Measurements from ENCODE around the gene CHN2.
A peak's percentile ranks its signal among the peaks of the same experiment; 100 is the strongest.

CHN2 gene

DNA sequence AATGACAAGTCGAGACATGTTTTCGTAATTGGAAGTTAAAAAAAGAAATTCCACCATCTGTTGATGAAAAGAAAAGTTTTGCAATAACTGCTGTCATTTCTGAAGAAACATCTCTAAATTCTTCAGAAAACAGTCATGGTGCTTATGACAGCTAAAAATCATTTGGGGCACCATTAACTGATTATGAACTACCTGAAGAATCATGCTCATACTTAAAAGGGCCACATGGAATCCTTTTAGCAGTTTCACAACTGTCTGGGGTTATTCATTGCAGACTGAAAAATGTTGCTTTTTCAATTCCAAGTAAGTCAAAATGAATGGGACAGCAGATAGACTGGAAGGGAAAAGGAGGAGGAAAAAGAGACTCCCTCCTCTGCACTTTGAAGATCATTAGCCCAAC, 134.2 kb downstream of the CHN2 start:
- no peaks in the 10 kb centered on the region for H3K36me3 ChIP-seq (ENCODE audit: control insufficient read depth, insufficient read depth, low read length)
- H3K9me3 ChIP-seq (ENCODE audit: control insufficient read depth, low read length) = no peaks in the 10 kb centered on the region
- no peak overlapping the region for H3K27ac ChIP-seq (ENCODE audit: insufficient read depth, low read length, poor library complexity, severe bottlenecking)
- DNase-seq = no peak
- no peaks in the 10 kb centered on the region for H3K4me1 ChIP-seq (ENCODE audit: control insufficient read depth, insufficient read depth, low read length, poor library complexity, severe bottlenecking)
- no peaks in the 10 kb centered on the region for H3K27me3 ChIP-seq (replicated peaks; ENCODE audit: control insufficient read depth, insufficient read depth, low read length, poor library complexity, severe bottlenecking)
- H3K4me3 ChIP-seq (ENCODE audit: insufficient read depth, low read depth, low read length, poor library complexity, severe bottlenecking) = no peak overlapping the region

DNA sequence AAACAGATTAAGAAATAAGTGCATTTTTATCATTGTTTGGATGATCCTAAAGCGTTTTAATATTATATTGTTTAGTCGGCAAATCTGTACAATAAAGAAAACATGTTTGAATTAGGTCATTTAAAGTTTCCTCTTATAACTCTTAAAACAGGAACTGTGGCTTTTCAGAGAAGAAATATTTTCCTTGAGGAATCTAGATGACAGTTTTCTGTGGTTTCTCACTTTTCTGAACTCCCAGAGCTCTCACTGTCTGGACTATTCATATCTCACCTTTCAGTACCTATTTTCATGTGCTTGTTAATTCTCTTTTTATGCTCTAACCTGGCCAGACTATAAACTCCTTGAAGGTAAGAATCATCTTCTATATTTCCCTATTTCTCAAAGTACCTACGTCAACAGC, 135.1 kb downstream of the CHN2 start:
- Histone ChIP-seq H3K9me3 (ENCODE audit: control insufficient read depth, low read length) (no peaks in the 10 kb centered on the region), H3K36me3 (ENCODE audit: control insufficient read depth, insufficient read depth, low read length) (no peaks in the 10 kb centered on the region), H3K27me3 (replicated peaks; ENCODE audit: control insufficient read depth, insufficient read depth, low read length, poor library complexity, severe bottlenecking) (no peaks in the 10 kb centered on the region), H3K4me1 (ENCODE audit: control insufficient read depth, insufficient read depth, low read length, poor library complexity, severe bottlenecking) (no peaks in the 10 kb centered on the region), H3K4me3 (ENCODE audit: insufficient read depth, low read depth, low read length, poor library complexity, severe bottlenecking) (no peak overlapping the region), H3K27ac (ENCODE audit: insufficient read depth, low read length, poor library complexity, severe bottlenecking) (no peak overlapping the region)
- DNase-seq = no peak

DNA sequence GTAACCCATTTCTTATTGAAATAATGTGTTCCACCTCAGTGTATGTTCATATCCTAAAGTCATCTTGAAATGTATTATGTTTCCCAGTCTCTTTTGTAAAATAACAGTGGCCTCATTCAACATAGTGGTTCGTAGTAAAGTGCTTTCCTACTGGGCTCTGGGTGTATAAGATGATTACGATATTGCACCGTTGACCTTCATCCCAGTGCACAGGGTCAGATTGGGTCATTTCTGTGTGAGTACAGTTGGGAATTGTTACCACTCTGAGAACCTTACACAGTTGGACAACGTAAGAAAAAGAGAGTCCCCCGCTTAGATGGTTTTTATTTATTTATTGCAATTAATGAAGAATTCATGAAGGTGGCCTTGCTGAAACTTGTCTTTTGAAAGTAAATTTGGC, 135.6 kb downstream of the CHN2 start:
- H3K27me3 ChIP-seq (replicated peaks; ENCODE audit: control insufficient read depth, insufficient read depth, low read length, poor library complexity, severe bottlenecking) = no peaks in the 10 kb centered on the region
- no peaks in the 10 kb centered on the region for H3K36me3 ChIP-seq (ENCODE audit: control insufficient read depth, insufficient read depth, low read length)
- no peak overlapping the region for H3K4me3 ChIP-seq (ENCODE audit: insufficient read depth, low read depth, low read length, poor library complexity, severe bottlenecking)
- H3K4me1 ChIP-seq (ENCODE audit: control insufficient read depth, insufficient read depth, low read length, poor library complexity, severe bottlenecking) = no peaks in the 10 kb centered on the region
- no peak for DNase-seq
- no peaks in the 10 kb centered on the region for H3K9me3 ChIP-seq (ENCODE audit: control insufficient read depth, low read length)
- no peak overlapping the region for H3K27ac ChIP-seq (ENCODE audit: insufficient read depth, low read length, poor library complexity, severe bottlenecking)

GRCh38 chr7:29331163-29331562, 136.6 kb downstream of the CHN2 start:
- Histone ChIP-seq H3K36me3 (ENCODE audit: control insufficient read depth, insufficient read depth, low read length) (no peaks in the 10 kb centered on the region), H3K27ac (ENCODE audit: insufficient read depth, low read length, poor library complexity, severe bottlenecking) (no peak overlapping the region), H3K4me3 (ENCODE audit: insufficient read depth, low read depth, low read length, poor library complexity, severe bottlenecking) (no peak overlapping the region), H3K27me3 (replicated peaks; ENCODE audit: control insufficient read depth, insufficient read depth, low read length, poor library complexity, severe bottlenecking) (no peaks in the 10 kb centered on the region), H3K4me1 (ENCODE audit: control insufficient read depth, insufficient read depth, low read length, poor library complexity, severe bottlenecking) (no peaks in the 10 kb centered on the region), H3K9me3 (ENCODE audit: control insufficient read depth, low read length) (no peaks in the 10 kb centered on the region)
- DNase-seq = no peak

GRCh38 chr7:29332042-29332811, 137.7 kb downstream of the CHN2 start:
- Histone ChIP-seq H3K4me3 (ENCODE audit: insufficient read depth, low read depth, low read length, poor library complexity, severe bottlenecking) (no peak overlapping the region), H3K4me1 (ENCODE audit: control insufficient read depth, insufficient read depth, low read length, poor library complexity, severe bottlenecking) (peaks cover 5% of the 10 kb centered on the region), H3K27ac (ENCODE audit: insufficient read depth, low read length, poor library complexity, severe bottlenecking) (no peak overlapping the region), H3K9me3 (ENCODE audit: control insufficient read depth, low read length) (no peaks in the 10 kb centered on the region), H3K36me3 (ENCODE audit: control insufficient read depth, insufficient read depth, low read length) (no peaks in the 10 kb centered on the region), H3K27me3 (replicated peaks; ENCODE audit: control insufficient read depth, insufficient read depth, low read length, poor library complexity, severe bottlenecking) (no peaks in the 10 kb centered on the region)
- no peak for DNase-seq

DNA sequence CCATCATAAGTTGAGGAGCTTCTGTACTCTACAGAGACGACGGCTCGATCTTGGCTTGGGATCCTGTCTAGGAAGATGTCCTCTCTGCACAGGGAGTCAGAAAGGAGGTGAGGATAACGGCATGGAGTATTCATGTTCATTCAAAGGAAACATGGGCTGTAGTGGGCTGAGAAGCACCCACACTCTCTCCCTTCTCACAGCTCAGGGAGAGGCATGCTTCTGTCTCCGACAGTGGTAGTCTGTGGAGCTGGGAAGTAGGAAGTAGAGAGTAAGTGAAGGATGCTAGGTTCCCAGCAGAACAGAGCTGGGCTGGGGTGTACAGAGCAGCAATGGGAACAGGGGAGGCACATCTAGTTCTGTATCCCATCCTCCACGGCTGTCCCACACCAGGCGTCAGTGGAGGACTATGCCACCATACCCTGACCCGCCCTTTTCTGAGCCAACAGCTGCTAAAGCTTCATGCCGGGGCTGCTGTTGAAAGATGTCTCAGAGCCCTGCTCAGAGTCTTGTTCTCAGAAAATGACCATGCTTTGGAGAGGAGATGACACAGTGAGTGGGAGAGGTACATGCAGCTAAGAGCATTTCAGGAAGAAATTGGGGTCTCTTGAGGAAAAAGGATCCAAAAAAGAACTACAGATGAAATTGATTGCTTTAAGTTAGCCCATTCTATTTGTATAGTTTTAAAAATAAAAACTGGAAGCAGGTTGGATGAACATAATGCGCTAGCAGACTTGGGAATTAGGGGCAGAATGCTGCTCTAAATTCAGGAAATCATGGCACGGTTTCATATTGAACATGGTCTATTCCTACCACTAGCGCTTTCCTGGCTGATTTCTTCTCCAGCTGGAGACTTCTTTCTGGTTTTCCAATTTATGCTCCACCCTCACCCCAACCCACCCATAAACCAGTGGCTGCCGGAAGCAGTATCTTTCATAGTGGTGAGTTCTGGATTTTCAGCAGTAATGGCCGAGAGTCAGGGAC, 138.6 kb downstream of the CHN2 start:
- H3K9me3 ChIP-seq (ENCODE audit: control insufficient read depth, low read length) = no peaks in the 10 kb centered on the region
- DNase-seq = no peak
- no peak overlapping the region for H3K4me3 ChIP-seq (ENCODE audit: insufficient read depth, low read depth, low read length, poor library complexity, severe bottlenecking)
- H3K27ac ChIP-seq (ENCODE audit: insufficient read depth, low read length, poor library complexity, severe bottlenecking) = no peak overlapping the region
- no peaks in the 10 kb centered on the region for H3K27me3 ChIP-seq (replicated peaks; ENCODE audit: control insufficient read depth, insufficient read depth, low read length, poor library complexity, severe bottlenecking)
- H3K4me1 ChIP-seq (ENCODE audit: control insufficient read depth, insufficient read depth, low read length, poor library complexity, severe bottlenecking) = peaks cover 7% of the 10 kb centered on the region
- H3K36me3 ChIP-seq (ENCODE audit: control insufficient read depth, insufficient read depth, low read length) = no peaks in the 10 kb centered on the region

DNA sequence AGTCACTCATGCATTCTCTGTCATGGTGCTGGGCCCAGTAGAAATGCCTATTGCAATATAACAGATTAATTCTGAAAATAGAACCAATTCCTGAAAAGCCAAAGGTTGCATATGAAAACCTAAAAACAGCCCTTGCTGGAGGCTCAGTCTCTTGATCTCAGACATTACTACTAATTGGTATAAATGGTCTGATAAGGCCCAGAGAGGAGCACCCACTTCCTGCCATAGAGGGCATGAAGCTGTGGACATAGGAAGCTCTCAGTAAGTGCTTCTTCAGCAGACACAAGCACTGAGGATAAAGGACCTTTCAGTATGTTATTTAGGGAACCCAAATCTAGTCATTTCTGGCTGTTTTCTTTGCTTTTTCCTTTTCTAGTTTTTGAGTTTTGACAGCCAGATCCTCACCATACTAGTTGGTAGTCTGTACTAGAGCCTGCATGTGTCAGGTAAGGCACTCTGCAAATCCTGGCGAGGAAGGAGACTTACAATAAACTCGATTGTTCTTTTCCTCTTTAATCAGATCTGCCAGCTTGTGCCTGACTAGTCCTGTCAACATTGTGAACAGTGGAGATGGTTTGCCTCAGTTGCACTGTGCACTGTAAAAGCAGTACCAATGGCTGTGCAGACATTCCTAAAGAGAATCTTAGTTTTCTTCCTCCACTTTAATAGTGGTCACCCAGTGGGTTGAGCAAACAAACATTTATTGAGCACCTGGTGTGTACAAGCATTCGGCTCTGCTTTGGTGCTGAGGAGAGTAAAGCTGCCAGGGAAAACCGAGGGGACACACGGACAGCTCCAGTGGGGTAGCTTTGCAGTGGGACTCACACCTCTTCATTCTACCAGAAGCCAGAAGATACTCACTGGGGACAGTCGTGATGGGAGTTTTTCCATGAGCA, 140.9 kb downstream of the CHN2 start:
- no peaks in the 10 kb centered on the region for H3K36me3 ChIP-seq (ENCODE audit: control insufficient read depth, insufficient read depth, low read length)
- no peak for DNase-seq
- no peak overlapping the region for H3K27ac ChIP-seq (ENCODE audit: insufficient read depth, low read length, poor library complexity, severe bottlenecking)
- peaks cover 7% of the 10 kb centered on the region for H3K4me1 ChIP-seq (ENCODE audit: control insufficient read depth, insufficient read depth, low read length, poor library complexity, severe bottlenecking)
- H3K4me3 ChIP-seq (ENCODE audit: insufficient read depth, low read depth, low read length, poor library complexity, severe bottlenecking) = no peak overlapping the region
- H3K9me3 ChIP-seq (ENCODE audit: control insufficient read depth, low read length) = no peaks in the 10 kb centered on the region
- no peaks in the 10 kb centered on the region for H3K27me3 ChIP-seq (replicated peaks; ENCODE audit: control insufficient read depth, insufficient read depth, low read length, poor library complexity, severe bottlenecking)

DNA sequence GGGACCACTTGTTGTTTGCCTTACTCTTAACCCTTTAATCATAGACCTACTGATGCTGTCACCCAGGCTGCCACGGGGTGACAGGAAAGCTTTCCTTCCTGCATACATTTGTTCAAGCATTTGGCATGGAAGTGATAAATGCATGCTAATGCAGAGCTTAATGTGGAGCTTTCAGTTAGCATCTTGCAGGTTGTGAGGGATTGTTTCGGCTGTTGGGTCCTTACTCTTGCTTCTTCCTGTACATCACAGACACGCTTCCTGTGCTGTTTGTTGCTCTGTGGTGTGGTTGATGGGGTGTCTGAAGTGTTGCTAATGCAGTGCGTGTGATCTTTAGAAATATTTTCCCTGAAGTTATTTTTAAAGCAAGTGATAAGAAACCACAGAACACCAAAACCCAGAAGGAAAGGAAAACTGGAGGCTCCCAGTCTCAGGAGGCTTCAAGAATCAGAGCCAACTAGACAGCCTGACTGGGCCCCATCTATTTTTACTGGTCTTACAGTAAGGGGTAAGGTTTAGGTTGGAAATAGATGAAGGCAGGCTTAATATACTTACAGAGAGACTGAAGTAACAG, 143.1 kb downstream of the CHN2 start:
- H3K4me3 ChIP-seq (ENCODE audit: insufficient read depth, low read depth, low read length, poor library complexity, severe bottlenecking) = no peak overlapping the region
- DNase-seq = peak in 2 of 3 donors; percentile 2 to 12
- no peaks in the 10 kb centered on the region for H3K36me3 ChIP-seq (ENCODE audit: control insufficient read depth, insufficient read depth, low read length)
- H3K9me3 ChIP-seq (ENCODE audit: control insufficient read depth, low read length) = no peaks in the 10 kb centered on the region
- H3K27ac ChIP-seq (ENCODE audit: insufficient read depth, low read length, poor library complexity, severe bottlenecking) = no peak overlapping the region
- H3K27me3 ChIP-seq (replicated peaks; ENCODE audit: control insufficient read depth, insufficient read depth, low read length, poor library complexity, severe bottlenecking) = no peaks in the 10 kb centered on the region
- H3K4me1 ChIP-seq (ENCODE audit: control insufficient read depth, insufficient read depth, low read length, poor library complexity, severe bottlenecking) = peaks cover 7% of the 10 kb centered on the region

DNA sequence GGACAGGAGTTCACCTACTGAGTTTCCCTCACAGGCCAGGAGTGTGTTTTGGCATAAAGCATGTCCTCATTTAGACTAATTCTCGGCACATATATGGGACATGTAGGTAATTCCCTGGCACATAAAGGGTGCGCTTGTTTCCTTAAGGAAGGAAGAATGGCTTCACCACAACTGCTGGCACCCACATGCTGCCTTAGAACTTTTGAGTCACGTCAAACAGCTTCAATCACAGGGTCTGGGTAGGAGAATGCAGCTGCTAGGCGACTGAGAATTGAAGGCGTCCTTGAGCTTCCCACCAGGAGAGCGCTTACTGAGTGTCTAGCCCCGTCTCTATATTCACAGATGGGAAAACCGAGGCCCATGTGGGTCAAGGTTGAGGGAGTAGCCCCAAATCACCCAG, 146.1 kb downstream of the CHN2 start:
- Histone ChIP-seq H3K4me3 (ENCODE audit: insufficient read depth, low read depth, low read length, poor library complexity, severe bottlenecking) (no peak overlapping the region), H3K36me3 (ENCODE audit: control insufficient read depth, insufficient read depth, low read length) (no peaks in the 10 kb centered on the region), H3K4me1 (ENCODE audit: control insufficient read depth, insufficient read depth, low read length, poor library complexity, severe bottlenecking) (peaks cover 7% of the 10 kb centered on the region), H3K27me3 (replicated peaks; ENCODE audit: control insufficient read depth, insufficient read depth, low read length, poor library complexity, severe bottlenecking) (no peaks in the 10 kb centered on the region), H3K9me3 (ENCODE audit: control insufficient read depth, low read length) (no peaks in the 10 kb centered on the region), H3K27ac (ENCODE audit: insufficient read depth, low read length, poor library complexity, severe bottlenecking) (no peak overlapping the region)
- no peak for DNase-seq

Data from effector memory CD4-positive, alpha-beta T cell (primary cell).